ENCODE data around the gene KASH5.
"Not testable (repeated sequence)": the region's sequence is repeated elsewhere in the genome, so short reads cannot be mapped to it uniquely, and the experiment has no call there.

The KASH5 gene

DNA sequence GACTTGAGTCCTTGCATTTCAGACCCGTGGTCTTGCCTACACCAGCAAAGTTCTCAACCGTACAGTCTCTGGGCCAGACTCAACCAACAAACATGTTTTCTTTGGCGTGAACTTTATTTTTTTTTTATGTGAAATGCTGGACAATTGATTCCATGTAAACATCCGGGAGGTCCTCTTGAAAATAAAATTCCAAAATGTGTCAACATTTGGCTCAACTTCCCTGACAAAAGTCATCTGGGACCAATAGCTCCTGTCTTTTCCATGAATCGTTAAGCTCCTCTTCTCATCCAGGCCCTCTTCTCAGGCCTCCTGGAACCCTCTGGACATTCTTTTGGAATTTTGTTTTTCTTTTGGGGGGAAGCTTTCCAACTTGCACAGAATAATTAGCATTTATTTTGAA, 67.7 kb downstream of the KASH5 start:
- no peak for DNase-seq (ENCODE audit: low read depth)

DNA sequence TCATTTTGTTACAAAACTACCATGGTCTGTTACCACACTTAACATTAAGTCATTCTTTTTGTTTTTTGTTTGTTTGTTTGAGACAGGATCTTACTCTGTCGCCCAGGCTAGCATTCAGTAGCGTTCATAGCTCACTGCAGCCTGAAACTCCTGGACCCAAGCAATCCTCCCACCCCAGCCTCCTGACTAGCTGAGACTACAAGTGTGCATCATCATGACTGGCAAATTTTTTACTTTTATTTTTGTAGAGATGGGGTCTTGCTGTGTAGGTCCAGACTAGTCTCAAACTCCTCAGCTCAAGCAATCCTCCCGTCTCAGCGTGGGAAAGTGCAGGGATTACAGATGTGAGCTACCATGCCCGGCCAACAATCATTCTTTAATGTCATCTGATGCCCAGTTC, 68.3 kb downstream of the KASH5 start:
- DNase-seq (ENCODE audit: low read depth) = no peak

DNA sequence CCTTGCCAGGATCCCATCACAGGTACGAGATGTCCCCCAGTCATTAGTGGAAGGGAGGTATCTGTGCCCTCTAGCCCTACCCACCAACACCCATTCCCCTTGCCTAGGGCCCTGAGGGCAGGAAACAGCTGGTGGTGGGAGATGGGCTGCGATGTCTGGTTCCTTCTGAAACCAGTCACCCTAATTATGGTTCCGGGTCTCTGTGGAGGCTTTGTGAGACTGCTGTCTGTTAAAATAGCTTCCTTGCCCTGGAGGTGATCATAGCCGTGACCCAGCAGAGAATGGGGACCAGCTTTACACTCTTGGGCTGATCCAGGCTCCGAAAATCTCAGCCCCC, 70.5 kb downstream of the KASH5 start:
- DNase-seq (ENCODE audit: low read depth) = no peak

- no peak for DNase-seq (ENCODE audit: low read depth)
These were observed 71.3 kb downstream of the KASH5 start for GRCh38 chr19:49459388-49459787.

GRCh38 chr19:49461130-49461529, 73.1 kb downstream of the KASH5 start:
- DNase-seq (ENCODE audit: low read depth) = not testable (repeated sequence)

DNA sequence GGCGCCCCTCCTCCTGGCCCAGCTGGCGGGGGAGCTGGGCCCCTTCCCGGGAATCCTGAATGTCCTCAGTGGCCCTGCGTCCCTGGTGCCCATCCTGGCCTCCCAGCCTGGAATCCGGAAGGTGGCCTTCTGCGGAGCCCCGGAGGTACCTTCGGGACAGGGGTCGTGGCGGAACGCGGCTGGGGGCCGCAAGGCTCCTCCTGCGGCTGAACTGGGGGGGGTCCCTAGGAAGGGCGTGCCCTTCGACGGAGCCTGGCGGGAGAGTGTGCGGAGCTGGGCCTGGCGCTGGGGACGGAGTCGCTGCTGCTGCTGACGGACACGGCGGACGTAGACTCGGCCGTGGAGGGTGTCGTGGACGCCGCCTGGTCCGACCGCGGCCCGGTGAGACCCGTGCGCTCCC, 73.6 kb downstream of the KASH5 start:
- no peak for DNase-seq (ENCODE audit: low read depth)

DNA sequence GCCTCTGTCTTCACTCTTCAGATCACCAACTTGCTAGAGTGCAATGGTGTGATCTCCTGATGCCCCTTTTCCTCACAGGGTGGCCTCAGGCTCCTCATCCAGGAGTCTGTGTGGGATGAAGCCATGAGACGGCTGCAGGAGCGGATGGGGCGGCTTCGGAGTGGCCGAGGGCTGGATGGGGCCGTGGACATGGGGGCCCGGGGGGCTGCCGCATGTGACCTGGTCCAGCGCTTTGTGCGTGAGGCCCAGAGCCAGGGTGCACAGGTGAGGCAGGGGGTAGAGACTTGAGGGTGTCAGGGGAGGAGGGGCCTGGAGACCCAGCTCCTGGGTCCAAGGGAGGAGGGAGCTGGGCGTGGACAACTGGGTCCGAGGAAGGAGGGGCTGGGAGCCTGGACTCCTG, 74.4 kb downstream of the KASH5 start:
- no peak for DNase-seq (ENCODE audit: low read depth)

DNA sequence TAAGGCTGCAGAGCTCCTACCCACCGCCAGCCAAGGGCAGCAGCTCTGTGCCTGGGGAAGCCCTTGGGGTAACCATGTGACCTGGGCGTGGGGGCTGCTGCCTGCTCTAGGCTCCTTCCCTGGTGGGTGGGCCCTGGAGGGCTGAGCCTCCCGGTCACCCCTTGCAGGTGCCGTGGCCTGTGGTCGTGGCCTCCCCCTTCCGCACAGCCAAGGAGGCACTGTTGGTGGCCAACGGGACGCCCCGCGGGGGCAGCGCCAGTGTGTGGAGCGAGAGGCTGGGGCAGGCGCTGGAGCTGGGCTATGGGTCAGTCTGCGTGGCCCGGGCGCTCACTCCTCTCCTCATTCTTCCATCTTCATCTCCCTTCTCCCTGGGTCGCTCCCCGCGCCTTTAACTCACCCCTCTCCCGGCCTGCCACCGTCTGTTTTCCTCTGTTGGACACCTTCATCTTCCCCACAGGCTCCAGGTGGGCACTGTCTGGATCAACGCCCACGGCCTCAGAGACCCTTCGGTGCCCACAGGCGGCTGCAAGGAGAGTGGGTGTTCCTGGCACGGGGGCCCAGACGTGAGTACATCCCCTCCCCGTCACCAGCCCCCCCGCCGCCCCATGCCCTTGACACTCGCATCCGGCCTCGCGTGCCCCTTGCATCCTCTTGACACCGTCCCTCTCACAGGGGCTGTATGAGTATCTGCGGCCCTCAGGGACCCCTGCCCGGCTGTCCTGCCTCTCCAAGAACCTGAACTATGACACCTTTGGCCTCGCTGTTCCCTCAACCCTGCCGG, 76.1 kb downstream of the KASH5 start:
- DNase-seq (ENCODE audit: low read depth) = no peak

DNA sequence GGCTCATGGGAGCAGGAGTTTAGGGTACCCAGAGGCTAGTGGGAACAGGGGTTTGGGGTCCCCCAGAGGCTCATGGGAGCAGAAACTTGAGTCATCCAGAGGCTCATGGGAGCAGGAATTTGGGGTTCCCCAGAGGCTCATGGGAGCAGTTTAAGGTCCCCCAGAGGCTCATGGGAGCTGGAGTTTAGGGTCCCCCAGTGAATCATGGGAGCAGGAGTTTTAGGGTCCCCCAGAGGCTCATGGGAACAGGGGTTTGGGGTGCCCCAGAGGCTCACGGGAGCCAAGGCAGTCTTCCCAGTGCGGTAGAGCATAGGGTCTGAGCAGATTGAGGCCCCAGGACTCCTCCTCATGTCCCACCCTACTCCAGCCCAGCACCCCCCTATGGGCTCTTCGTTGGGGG, 77.3 kb downstream of the KASH5 start:
- DNase-seq (ENCODE audit: low read depth) = no peak
